ENCODE data around the gene HYAL3.
"Not testable (repeated sequence)": the region's sequence is repeated elsewhere in the genome, so short reads cannot be mapped to it uniquely, and the experiment has no call there.

Gene HYAL3

DNA sequence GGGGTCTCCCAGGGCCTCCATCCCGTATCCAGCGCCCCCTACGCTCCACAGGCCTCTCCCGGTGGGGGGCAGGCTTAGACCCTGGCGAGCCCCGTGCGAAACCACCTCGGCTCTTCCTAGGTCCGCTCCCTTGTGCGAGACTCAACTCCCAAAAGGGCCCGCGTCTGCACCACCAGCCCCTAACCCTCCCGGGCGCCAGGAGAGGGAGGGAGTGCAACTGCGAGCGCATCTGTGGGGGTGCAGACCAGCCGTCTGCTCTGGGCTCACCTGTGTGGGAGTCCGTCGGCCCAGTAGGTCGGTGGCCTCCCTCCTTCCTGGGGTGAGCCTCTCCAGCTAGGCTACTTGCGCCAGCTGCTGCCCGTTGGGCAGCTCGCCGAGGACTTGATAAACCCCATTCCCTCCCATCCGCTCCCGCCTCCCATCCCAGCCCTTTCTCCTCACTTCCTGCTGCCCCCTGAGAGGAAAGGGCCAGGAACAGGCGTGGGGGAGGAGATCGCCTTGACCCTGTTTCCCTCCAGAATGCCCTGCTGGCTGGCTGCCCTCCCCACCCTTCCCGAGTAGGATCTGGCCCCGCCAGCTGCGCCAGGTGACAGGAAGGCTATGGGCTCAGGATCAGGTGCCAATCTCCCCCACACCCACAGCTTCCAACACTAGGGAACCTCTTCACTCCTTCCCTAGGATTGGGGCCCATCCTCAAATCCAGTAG is 23.3 kb upstream of the HYAL3 start, which contains the start of gene HYAL2:
Gene HYAL2 (minus strand): TSS at position 360 of the 706 bp plus-strand sequence. CDS start 2,256 bp downstream, outside the sequence.
- peak within 1 kb of the TSS; percentile 97 for H3K27ac Mint-ChIP-seq
- peaks cover 79% of the 10 kb centered on the region for H3K4me1 Mint-ChIP-seq
- H3K4me3 Mint-ChIP-seq, result peak within 1 kb of the TSS; percentile 82
- ATAC-seq, result no peak
- H3K9me3 Mint-ChIP-seq, result no peaks in the 10 kb centered on the region
- peaks cover 12% of the 10 kb centered on the region for H3K36me3 Mint-ChIP-seq
- H3K27me3 Mint-ChIP-seq, result no peaks in the 10 kb centered on the region

DNA sequence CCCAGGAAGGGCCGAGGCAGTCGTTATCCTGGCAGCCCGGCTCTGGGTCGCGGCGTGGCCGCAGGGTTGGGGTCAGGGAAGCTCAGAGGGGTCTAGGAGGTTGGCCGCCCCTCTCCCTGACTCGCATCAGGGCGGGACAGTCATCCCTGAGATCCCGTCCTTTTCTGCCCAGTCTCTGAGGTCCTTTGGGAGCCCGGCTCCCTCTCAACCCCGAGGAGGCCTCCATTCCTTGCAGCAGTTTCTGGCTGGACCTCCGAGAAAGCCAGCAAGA is 22.8 kb upstream of the HYAL3 start:
- Mint-ChIP-seq H3K9me3 (no peaks in the 10 kb centered on the region), H3K4me1 (peaks cover 78% of the 10 kb centered on the region), H3K27me3 (no peaks in the 10 kb centered on the region), H3K4me3 (peak overlapping the region; percentile 82), H3K27ac (peak overlapping the region; percentile 97), H3K36me3 (peaks cover 12% of the 10 kb centered on the region)
- ATAC-seq, result no peak

DNA sequence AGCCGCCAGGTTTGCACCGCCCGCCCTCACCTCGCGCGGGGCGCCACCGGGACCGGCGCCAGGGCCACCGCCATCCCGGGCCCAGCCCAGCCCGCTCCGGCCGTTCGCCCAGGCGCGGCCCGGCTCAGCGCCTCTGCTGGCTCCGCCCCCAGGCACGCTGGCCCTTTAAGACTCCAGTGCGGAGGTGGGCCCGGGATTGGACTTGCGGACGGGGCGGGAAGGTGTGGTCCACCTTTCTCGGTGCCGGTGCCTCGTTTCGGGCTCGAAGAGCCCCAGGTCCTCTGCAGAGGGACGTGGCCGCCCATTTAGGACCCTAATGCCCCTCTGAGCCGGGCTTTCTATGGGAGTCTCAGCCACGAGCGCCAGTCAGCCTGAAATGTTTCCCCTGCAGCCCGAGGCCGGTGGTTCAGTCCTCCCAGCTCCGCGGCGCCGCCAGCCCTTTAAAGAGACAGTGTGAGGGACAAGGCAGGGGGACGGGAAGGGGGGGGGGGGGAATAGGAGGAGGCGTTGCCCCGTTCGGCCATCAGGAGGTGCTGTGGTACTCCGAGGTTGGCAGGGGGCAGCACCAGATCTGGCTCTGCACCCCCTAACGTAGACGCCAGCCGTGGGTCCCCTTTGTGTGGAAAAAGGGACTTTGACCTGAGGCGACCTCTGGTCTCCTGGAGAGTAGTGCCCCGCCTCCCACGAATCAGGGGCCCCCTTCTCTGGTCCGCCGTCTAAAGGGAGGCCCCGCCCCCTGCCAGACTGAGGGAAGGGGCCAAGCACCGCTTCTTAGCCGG is 22.3 kb upstream of the HYAL3 start:
- Mint-ChIP-seq H3K27me3 (no peaks in the 10 kb centered on the region), H3K4me3 (peak overlapping the region; percentile 82), H3K27ac (peak overlapping the region; percentile 97), H3K36me3 (peaks cover 17% of the 10 kb centered on the region), H3K4me1 (peaks cover 78% of the 10 kb centered on the region), H3K9me3 (no peaks in the 10 kb centered on the region)
- peak; percentile 90 for ATAC-seq

DNA sequence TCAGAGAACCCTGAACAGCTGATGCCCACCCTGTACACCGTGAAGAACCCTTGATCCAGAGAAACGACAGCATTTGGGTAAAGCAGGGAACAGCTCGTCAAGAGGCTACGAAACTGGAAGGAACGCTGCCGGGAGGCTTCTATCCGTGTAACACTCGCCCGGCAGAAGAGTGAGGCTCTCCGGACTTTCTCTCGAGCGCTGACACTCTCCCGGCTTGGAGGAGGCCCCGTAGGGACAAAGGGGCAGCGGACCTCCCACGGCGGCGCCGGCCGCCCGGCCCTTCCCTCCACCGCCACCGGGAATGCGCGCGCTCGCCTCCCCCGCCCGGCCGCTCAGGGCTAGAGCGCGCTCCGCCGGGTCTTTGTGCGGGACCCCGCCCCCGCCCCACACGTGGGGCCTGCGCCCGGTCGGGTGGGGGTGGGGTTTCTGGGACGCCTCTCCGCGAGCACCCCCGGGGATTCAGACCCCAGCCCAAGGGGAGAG is 21.7 kb upstream of the HYAL3 start:
- H3K4me3 Mint-ChIP-seq, result peak overlapping the region; percentile 77
- peak overlapping the region; percentile 97 for H3K27ac Mint-ChIP-seq
- no peaks in the 10 kb centered on the region for H3K27me3 Mint-ChIP-seq
- no peaks in the 10 kb centered on the region for H3K9me3 Mint-ChIP-seq
- H3K36me3 Mint-ChIP-seq, result peaks cover 21% of the 10 kb centered on the region
- peak; percentile 82 for ATAC-seq
- peaks cover 78% of the 10 kb centered on the region for H3K4me1 Mint-ChIP-seq

DNA sequence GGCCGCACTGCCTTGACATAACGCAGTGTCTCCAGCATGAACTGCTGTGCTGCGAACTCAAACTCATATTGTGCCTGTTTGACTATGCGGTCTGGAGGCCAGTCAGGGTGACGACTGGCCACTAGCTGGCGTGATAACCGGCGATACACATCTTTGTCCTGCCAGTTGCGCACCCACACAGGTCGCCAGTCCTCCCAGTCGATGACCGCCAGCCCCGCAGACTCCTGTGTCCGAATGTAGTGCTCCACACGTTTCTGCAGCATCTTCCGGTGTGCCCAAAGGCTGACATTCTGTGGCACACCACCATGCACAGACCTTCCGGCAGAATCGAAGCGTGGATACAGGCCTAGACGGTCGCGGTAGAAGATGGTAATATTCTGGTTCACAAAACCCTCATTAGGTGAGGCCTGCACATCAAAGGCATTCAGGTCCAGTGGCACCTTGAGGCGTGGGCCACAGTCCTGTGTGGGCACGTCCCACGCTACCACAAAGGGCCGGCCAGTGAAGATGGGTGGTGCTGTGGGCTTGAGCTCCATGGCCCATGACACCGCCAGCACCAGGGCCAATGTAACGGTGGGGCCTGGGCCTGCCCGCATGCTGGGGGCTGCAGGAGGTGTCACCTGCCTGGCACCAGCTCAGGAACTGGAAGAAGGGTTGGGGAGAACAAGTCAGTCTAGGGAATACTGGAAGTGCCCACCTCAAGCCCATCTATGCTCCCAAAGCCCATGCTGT is 20.9 kb upstream of the HYAL3 start:
- ATAC-seq, result no peak
- peak overlapping the region; percentile 97 for H3K27ac Mint-ChIP-seq
- H3K27me3 Mint-ChIP-seq, result no peaks in the 10 kb centered on the region
- peaks cover 77% of the 10 kb centered on the region for H3K4me1 Mint-ChIP-seq
- H3K36me3 Mint-ChIP-seq, result peaks cover 16% of the 10 kb centered on the region
- H3K9me3 Mint-ChIP-seq, result no peaks in the 10 kb centered on the region
- peak overlapping the region; percentile 77 for H3K4me3 Mint-ChIP-seq

DNA sequence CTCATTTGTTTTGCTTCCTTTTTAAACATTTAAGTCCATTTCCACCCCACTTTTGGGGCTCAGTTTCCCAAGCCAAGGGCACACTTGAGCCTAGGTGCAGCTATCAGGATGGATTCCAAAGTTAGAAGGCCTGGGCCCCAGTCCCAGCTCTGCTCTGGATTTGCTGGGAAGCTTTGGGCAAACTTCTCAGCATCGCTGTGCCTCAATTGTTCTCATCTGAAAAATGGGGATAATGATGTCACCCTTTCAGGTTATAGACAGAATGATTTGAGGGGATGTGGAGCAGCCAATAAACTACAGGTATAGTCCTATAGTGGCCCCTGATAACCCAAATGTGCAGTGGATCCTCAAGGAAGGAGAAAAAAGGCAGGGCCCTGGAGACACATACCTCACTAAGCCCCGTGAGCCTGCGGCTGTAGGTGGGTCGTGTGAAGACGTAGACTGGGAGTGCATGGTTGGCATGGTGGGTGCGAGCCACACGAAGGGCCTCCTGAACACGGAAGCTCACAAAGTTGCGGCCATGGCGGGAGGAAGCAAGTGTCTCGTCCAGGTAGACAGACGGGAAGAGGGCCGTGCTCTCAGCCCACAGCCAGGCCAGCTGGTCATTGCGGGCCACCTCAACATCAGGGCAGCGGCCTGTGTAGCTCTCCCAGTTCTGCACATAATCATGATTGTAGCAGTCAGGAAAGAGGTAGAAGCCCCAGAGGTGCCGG is 20.1 kb upstream of the HYAL3 start:
- Mint-ChIP-seq H3K4me3 (peak overlapping the region; percentile 17), H3K27me3 (no peaks in the 10 kb centered on the region), H3K9me3 (no peaks in the 10 kb centered on the region), H3K4me1 (peaks cover 72% of the 10 kb centered on the region), H3K36me3 (peaks cover 9% of the 10 kb centered on the region), H3K27ac (no peak overlapping the region)
- ATAC-seq, result no peak

DNA sequence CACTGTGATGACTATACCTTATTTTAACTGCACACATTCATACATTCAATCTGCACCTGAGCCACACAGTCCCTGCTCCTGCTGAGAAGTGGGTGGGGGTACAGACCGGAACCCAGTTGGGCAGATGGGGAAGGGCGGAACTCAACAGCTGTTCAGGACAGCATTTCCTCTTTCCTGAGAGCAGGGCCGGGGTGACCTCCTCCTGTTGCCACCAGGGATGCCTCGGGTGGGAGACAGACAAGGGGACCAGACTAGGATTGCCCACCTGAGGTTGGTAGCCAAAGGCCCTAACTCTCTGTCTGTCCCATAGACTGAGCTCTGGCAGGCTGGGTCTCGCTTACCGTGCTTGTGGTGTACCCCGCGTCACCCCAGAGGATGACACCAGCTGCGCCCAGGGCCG is 19.4 kb upstream of the HYAL3 start:
- Mint-ChIP-seq H3K4me1 (peaks cover 67% of the 10 kb centered on the region), H3K4me3 (no peak overlapping the region), H3K27me3 (no peaks in the 10 kb centered on the region), H3K9me3 (no peaks in the 10 kb centered on the region), H3K36me3 (peaks cover 8% of the 10 kb centered on the region), H3K27ac (no peak overlapping the region)
- no peak for ATAC-seq

DNA sequence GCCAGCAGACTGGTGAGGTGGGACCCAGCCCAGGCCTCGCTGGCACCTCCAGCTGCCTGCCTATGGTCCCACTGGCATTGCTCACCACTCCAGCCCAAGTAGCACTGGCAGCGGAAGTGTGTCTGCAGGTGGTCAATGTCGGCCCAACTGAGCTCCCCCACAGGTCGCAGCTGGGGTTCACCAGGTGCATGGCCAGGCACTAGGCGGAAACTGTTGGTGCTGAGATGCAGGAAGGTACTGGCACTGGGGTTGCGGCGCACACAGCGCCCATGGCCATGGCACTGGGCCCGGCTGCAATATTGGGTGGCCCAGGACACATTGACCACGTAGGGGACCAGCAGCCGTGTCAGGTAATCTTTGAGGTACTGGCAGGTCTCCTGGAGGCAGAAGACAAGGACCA is 19.0 kb upstream of the HYAL3 start:
- H3K4me3 Mint-ChIP-seq, result no peak overlapping the region
- no peaks in the 10 kb centered on the region for H3K9me3 Mint-ChIP-seq
- no peaks in the 10 kb centered on the region for H3K27me3 Mint-ChIP-seq
- peaks cover 8% of the 10 kb centered on the region for H3K36me3 Mint-ChIP-seq
- peaks cover 62% of the 10 kb centered on the region for H3K4me1 Mint-ChIP-seq
- no peak overlapping the region for H3K27ac Mint-ChIP-seq
- no peak for ATAC-seq

DNA sequence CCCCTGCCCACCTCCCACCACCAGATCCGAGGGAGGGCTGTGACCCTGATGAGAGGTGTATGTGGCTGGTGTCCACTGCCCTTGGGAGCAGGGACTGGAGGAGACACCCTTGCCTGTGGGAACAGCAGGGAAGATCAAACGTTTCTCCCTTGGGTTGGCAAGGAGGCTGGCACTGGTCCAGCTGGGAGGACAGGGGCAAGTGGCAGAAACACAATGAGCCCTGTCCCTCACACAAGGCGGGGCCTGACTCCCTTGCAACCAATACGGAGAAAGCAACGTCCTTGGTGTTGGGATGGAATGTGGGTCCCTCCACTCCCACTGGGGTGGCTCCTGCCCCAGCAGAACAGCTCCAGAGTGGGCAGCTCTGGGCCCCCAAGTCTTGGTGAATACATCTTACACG is 18.1 kb upstream of the HYAL3 start:
- H3K27me3 Mint-ChIP-seq, result no peaks in the 10 kb centered on the region
- no peak overlapping the region for H3K4me3 Mint-ChIP-seq
- H3K4me1 Mint-ChIP-seq, result peaks cover 54% of the 10 kb centered on the region
- ATAC-seq, result no peak
- peak overlapping the region; percentile 88 for H3K27ac Mint-ChIP-seq
- no peaks in the 10 kb centered on the region for H3K9me3 Mint-ChIP-seq
- H3K36me3 Mint-ChIP-seq, result peaks cover 8% of the 10 kb centered on the region

DNA sequence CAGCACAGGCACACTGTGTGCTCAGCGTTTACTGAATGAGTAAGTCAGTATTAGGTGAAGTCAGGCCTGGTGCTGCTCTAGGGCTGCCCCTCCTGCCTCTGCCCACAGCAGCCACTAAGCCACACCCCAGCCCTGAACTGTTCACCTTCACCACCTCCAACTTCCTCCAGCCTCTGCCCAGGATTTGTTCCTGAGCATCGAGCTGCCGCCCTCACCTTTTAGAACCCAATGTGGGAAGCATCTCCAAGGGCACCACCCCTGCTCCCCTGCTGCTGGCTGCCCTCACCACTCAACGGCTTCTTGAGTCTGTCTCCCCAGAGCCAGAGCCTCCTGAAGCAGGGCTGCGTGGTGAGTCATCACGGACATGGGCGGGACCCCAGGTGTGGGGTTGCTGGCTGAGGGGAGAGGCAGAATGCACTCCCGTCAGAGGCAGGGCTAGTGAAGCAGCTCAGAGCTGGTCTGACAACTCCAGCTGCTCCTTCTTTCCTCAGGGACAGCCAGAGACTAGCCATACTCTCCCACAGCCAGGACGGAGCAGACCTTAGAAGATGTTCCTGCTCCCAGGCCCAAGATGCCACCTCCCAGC is 17.5 kb upstream of the HYAL3 start:
- no peaks in the 10 kb centered on the region for H3K27me3 Mint-ChIP-seq
- no peaks in the 10 kb centered on the region for H3K9me3 Mint-ChIP-seq
- H3K4me3 Mint-ChIP-seq, result peak overlapping the region; percentile 62
- H3K4me1 Mint-ChIP-seq, result peaks cover 52% of the 10 kb centered on the region
- ATAC-seq, result peak; percentile 63
- H3K27ac Mint-ChIP-seq, result peak overlapping the region; percentile 88
- peaks cover 8% of the 10 kb centered on the region for H3K36me3 Mint-ChIP-seq

DNA sequence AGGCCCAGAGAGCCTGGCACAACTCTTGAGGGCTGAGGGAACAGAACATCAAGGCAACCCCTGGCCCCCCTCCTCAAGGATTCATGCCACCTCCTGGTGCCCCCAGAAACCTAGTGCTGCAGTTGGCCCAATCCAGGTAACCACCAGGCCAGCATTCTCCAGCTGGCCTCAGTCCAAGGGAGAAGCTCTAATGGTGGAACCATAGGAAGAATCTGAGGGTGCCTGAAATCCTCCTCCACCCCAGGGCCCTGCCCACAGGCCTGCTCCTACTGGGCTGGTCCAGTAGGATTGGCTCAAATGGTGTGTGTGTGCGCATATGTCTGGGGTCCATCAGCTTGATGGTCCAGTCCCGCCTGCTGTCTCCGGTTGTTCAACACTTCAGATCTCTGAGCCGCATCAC is 15.6 kb upstream of the HYAL3 start:
- Mint-ChIP-seq H3K4me1 (peaks cover 42% of the 10 kb centered on the region), H3K27me3 (no peaks in the 10 kb centered on the region), H3K36me3 (peaks cover 8% of the 10 kb centered on the region), H3K4me3 (no peak overlapping the region), H3K27ac (peak overlapping the region; percentile 14), H3K9me3 (no peaks in the 10 kb centered on the region)
- ATAC-seq, result no peak

DNA sequence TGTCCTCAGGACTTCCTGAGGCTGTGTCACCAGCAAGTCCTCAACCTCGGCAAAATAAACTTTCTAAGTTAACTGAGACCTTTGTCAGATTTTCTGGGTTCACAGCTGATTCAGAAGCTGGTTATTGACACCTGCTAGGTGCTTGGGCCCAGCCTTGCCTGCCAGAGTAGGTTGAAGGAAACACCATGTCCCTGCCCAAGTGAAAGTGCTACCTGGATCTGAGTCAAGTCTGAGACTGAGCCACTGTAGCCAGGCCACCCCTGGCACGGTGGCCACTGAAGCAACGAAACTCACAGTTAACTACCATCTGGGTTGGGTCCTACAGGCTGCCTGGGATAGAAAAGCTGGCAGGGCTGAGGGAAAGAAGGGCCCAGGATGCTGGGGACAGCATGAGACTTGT is 15.1 kb upstream of the HYAL3 start:
- Mint-ChIP-seq H3K9me3 (no peaks in the 10 kb centered on the region), H3K27ac (peak overlapping the region; percentile 14), H3K4me3 (no peak overlapping the region), H3K36me3 (peaks cover 8% of the 10 kb centered on the region), H3K27me3 (no peaks in the 10 kb centered on the region), H3K4me1 (peaks cover 38% of the 10 kb centered on the region)
- no peak for ATAC-seq

DNA sequence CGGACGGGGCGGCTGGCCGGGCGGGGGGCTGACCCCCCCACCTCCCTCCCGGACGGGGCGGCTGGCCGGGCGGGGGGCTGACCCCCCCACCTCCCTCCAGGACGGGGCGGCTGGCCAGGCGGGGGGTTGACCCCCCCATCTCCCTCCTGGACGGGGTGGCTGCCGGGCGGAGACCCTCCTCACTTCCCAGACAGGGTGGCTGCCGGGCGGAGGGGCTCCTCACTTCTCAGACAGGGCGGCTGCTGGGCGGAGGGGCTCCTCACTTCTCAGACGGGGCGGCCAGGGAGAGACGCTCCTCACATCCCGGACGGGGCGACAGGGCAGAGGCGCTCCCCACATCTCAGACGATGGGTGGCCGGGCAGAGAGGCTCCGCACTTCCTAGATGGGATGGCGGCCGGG is 12.8 kb upstream of the HYAL3 start:
- H3K4me3 Mint-ChIP-seq, H3K9me3 Mint-ChIP-seq, ATAC-seq: not testable (repeated sequence)

DNA sequence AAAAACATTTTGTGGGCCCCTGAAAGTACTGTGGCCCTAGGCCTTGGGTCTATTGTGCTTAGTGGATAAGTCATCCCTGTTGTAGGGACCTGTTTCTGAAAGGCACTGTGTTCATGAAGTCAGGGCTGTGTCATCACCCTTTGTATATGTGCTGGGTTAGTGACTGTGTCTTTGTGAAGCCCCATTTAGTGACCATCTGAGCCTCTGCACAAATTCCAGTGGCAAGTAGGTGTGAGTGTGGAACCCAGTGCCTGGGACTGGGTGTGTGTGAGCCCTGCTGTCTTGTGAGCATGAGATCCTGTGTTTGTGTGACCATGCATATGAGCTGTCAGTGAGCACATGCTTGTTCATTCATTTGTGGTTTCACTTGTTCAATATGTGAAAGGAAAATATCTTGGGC is 5.4 kb upstream of the HYAL3 start:
- peaks cover 16% of the 10 kb centered on the region for H3K4me1 Mint-ChIP-seq
- H3K27me3 Mint-ChIP-seq, result no peaks in the 10 kb centered on the region
- no peak for ATAC-seq
- H3K36me3 Mint-ChIP-seq, result no peaks in the 10 kb centered on the region
- H3K27ac Mint-ChIP-seq, result no peak overlapping the region
- no peak overlapping the region for H3K4me3 Mint-ChIP-seq
- H3K9me3 Mint-ChIP-seq, result no peaks in the 10 kb centered on the region

More for the DNA sequence above, 12.8 kb upstream of the HYAL3 start:
- H3K27ac Mint-ChIP-seq, H3K27me3 Mint-ChIP-seq, H3K36me3 Mint-ChIP-seq: not testable (repeated sequence)
- H3K4me1 Mint-ChIP-seq, result peaks cover 18% of the 10 kb centered on the region
